ENCODE results near the gene KRIT1. TPM values are rescaled to one million over a fixed set of nuclear protein-coding genes. Genes with fewer than 3 reads are reported as not detected.

Gene KRIT1
- total RNA-seq, 1 donor from 2014 or later: 38.3 TPM

DNA sequence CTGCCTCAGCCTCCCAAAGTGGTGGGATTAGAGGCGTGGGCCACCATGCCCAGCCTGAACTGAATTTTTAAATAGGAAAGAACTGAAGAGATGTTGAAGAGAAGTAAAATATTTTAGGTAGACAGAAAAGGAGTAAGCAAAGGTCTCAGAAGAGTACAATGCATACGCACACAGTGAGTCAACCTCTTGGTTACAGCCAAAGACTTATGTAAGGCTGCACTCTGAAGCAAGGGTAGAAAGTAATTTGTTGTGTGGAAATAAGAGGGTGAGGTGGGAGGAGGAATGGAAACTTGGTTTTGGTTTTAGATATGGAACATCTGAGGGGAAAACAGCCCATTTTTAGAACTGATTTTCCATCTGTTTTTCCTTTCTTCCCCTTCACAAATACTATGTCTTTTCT is 17.6 kb downstream of the KRIT1 start:
- Mint-ChIP-seq H3K4me3 (ENCODE audit: unreplicated experiment) (no peak overlapping the region), H3K4me1 (ENCODE audit: unreplicated experiment) (no peaks in the 10 kb centered on the region), H3K27ac (ENCODE audit: unreplicated experiment) (no peak overlapping the region), H3K27me3 (ENCODE audit: unreplicated experiment) (no peaks in the 10 kb centered on the region), H3K36me3 (ENCODE audit: unreplicated experiment) (peaks cover 53% of the 10 kb centered on the region), H3K9me3 (ENCODE audit: unreplicated experiment) (no peaks in the 10 kb centered on the region)
- TF ChIP-seq, protein P1, sequence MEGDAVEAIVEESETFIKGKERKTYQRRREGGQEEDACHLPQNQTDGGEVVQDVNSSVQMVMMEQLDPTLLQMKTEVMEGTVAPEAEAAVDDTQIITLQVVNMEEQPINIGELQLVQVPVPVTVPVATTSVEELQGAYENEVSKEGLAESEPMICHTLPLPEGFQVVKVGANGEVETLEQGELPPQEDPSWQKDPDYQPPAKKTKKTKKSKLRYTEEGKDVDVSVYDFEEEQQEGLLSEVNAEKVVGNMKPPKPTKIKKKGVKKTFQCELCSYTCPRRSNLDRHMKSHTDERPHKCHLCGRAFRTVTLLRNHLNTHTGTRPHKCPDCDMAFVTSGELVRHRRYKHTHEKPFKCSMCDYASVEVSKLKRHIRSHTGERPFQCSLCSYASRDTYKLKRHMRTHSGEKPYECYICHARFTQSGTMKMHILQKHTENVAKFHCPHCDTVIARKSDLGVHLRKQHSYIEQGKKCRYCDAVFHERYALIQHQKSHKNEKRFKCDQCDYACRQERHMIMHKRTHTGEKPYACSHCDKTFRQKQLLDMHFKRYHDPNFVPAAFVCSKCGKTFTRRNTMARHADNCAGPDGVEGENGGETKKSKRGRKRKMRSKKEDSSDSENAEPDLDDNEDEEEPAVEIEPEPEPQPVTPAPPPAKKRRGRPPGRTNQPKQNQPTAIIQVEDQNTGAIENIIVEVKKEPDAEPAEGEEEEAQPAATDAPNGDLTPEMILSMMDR (IDR thresholded peaks at IDR 0.05): no peak
- DNase-seq (ENCODE audit: extremely low spot score, unreplicated experiment): no peak

DNA sequence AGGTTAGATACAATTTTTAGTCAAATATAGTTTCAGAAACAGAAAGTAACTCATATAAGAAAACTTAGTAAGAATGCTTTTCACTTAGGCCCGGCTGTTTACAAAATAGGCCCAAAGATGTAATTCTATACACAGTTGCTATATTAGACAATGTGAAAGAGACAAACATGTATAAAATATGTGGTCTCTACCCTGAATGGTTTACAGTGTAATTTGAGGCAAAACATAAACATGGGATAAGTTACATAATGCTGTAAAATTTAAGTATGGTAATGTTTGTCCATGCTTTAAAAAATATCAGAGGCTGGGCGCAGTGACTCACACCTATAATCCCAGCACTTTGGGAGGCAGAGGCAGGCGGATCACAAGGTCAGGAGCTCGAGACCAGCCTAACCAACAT is 18.7 kb downstream of the KRIT1 start:
- DNase-seq (ENCODE audit: extremely low spot score, unreplicated experiment): no peak
- no peak overlapping the region for H3K27ac Mint-ChIP-seq (ENCODE audit: unreplicated experiment)
- H3K9me3 Mint-ChIP-seq (ENCODE audit: unreplicated experiment): no peaks in the 10 kb centered on the region
- peaks cover 49% of the 10 kb centered on the region for H3K36me3 Mint-ChIP-seq (ENCODE audit: unreplicated experiment)
- no peaks in the 10 kb centered on the region for H3K27me3 Mint-ChIP-seq (ENCODE audit: unreplicated experiment)
- no peaks in the 10 kb centered on the region for H3K4me1 Mint-ChIP-seq (ENCODE audit: unreplicated experiment)
- H3K4me3 Mint-ChIP-seq (ENCODE audit: unreplicated experiment): no peak overlapping the region
- TF ChIP-seq, protein P1 (IDR thresholded peaks at IDR 0.05): no peak

DNA sequence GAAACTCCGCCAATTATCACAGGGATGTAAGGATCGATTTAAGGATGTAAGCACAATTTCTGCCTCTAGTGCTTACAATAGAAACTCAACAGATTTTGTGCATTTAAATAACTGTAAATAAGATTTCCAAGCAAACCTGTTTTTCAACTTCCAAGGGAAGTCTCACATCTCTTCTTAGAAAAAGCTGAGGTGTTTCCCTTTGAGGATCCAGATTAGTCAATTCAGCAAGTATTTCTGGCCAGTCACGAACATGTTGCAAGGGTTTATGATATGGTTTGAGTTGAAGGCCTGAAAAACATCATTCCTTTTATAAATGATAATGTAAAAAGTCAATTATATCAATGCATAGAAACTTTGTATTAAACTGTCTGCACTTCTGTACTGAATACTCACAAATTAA is 23.9 kb downstream of the KRIT1 start:
- Mint-ChIP-seq H3K4me3 (ENCODE audit: unreplicated experiment) (no peak overlapping the region), H3K36me3 (ENCODE audit: unreplicated experiment) (peaks cover 52% of the 10 kb centered on the region), H3K9me3 (ENCODE audit: unreplicated experiment) (no peaks in the 10 kb centered on the region), H3K27ac (ENCODE audit: unreplicated experiment) (no peak overlapping the region), H3K27me3 (ENCODE audit: unreplicated experiment) (no peaks in the 10 kb centered on the region), H3K4me1 (ENCODE audit: unreplicated experiment) (no peaks in the 10 kb centered on the region)
- DNase-seq (ENCODE audit: extremely low spot score, unreplicated experiment): no peak
- TF ChIP-seq, protein P1 (IDR thresholded peaks at IDR 0.05): no peak

DNA sequence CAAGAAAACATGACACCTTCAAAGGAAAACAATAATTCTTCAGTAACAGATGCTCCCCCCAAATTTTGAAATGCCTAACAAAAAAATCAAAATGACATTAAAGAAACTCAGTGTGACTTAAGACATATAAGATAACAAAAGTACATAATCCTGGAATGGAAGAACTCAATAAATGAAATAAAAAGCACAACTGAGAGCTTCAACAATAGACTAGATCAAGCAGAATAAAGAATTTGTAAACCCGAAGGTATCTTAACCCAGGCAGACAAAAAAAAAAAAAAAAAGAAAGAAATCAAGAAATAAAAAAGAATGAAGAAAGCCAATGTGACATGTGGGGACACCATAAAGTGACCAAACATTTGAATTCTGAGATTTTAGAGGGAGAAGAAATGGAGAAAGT is 39.0 kb downstream of the KRIT1 start:
- Mint-ChIP-seq H3K27me3 (ENCODE audit: unreplicated experiment) (no peaks in the 10 kb centered on the region), H3K4me1 (ENCODE audit: unreplicated experiment) (no peaks in the 10 kb centered on the region), H3K4me3 (ENCODE audit: unreplicated experiment) (no peak overlapping the region), H3K27ac (ENCODE audit: unreplicated experiment) (no peak overlapping the region), H3K36me3 (ENCODE audit: unreplicated experiment) (peaks cover 67% of the 10 kb centered on the region), H3K9me3 (ENCODE audit: unreplicated experiment) (peaks cover 26% of the 10 kb centered on the region)
- TF ChIP-seq, protein P1 (IDR thresholded peaks at IDR 0.05): no peak
- DNase-seq (ENCODE audit: extremely low spot score, unreplicated experiment): no peak

DNA sequence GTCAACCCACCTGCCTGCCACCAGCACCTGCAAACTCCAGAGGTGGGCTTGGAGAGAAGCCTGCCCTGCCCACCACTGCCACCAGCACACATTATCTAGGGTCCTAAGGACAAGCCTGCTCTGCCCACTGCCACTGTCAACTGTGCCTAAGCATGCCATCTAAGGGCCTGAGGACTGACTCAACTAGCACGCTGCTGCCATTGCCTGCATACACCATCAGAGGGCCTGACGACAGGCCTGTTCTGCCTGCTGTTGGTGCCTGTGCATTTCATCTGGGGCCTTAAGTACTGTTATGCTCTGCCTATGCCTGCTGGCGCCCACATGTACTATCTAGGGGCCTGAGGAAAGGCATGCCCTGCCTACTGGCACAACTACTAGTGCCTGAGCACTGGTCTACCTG is 39.7 kb downstream of the KRIT1 start:
- Mint-ChIP-seq H3K27ac (ENCODE audit: unreplicated experiment) (no peak overlapping the region), H3K4me3 (ENCODE audit: unreplicated experiment) (no peak overlapping the region), H3K9me3 (ENCODE audit: unreplicated experiment) (peaks cover 26% of the 10 kb centered on the region), H3K4me1 (ENCODE audit: unreplicated experiment) (no peaks in the 10 kb centered on the region), H3K36me3 (ENCODE audit: unreplicated experiment) (peaks cover 60% of the 10 kb centered on the region), H3K27me3 (ENCODE audit: unreplicated experiment) (no peaks in the 10 kb centered on the region)
- TF ChIP-seq, protein P1 (IDR thresholded peaks at IDR 0.05): no peak
- DNase-seq (ENCODE audit: extremely low spot score, unreplicated experiment): no peak
